GM12878 (cell line): Measurements from ENCODE around the gene SPAG7. TPM values are rescaled to one million over a fixed set of nuclear protein-coding genes. Genes with fewer than 3 reads are reported as not detected.

ENCODE experiments used
- CEBPZ ChIP-seq: fragments of 150-350 bp; IDR thresholded peaks from 2 replicates; pipeline ENCODE4 v1.6.1; 2016; ENCODE audit warnings: low read depth, low read length
- KAT2A ChIP-seq: conservative IDR thresholded peaks from 2 replicates; pipeline ENCODE4 v1.6.1; 2011; ENCODE audit warnings: low read depth, low read length; ENCODE audit not compliant: control insufficient read depth
- KLF5 ChIP-seq: fragments of 450-650 bp; IDR thresholded peaks from 2 replicates; pipeline ENCODE4 v1.6.1; 2014; ENCODE audit warnings: mild to moderate bottlenecking; ENCODE audit not compliant: partially characterized antibody
- NFYA ChIP-seq: IDR thresholded peaks from 2 replicates; pipeline ENCODE4 v1.6.1; 2011; ENCODE audit warnings: low read depth, mild to moderate bottlenecking, low read length, improper control_type of control experiment, borderline replicate concordance
- NR2C1 ChIP-seq: fragments of 450-650 bp; IDR thresholded peaks from 2 replicates; pipeline ENCODE4 v1.6.1; 2017; ENCODE audit warnings: antibody characterized with exemption, mild to moderate bottlenecking, moderate library complexity
- NR2F1 ChIP-seq: fragments of 450-650 bp; conservative IDR thresholded peaks from 2 replicates; pipeline ENCODE4 v1.6.1; 2017; ENCODE audit warnings: mild to moderate bottlenecking
- POU2F2 ChIP-seq: IDR thresholded peaks from 3 replicates; pipeline ENCODE4 v1.6.1; 2011; ENCODE audit warnings: low read depth, mild to moderate bottlenecking, low read length, borderline replicate concordance
- RAD21 ChIP-seq: IDR thresholded peaks from 2 replicates; pipeline ENCODE4 v1.6.1; 2011; ENCODE audit warnings: mild to moderate bottlenecking, low read depth, low read length, moderate library complexity; ENCODE audit not compliant: insufficient read depth
- RCOR1 ChIP-seq: conservative IDR thresholded peaks from 2 replicates; pipeline ENCODE4 v1.6.1; 2012; ENCODE audit warnings: low read depth, low read length, improper control_type of control experiment
- SUPT20H ChIP-seq: IDR thresholded peaks from 2 replicates; pipeline ENCODE4 v1.6.1; 2011; ENCODE audit warnings: low read depth, mild to moderate bottlenecking, low read length, moderate library complexity, borderline replicate concordance; ENCODE audit not compliant: control insufficient read depth
- TCF7 ChIP-seq: IDR thresholded peaks from 2 replicates; pipeline ENCODE4 v1.6.1; 2014; ENCODE audit warnings: antibody characterized with exemption, borderline replicate concordance
- ZBTB4 ChIP-seq: fragments of 450-650 bp; formaldehyde crosslinking; IDR thresholded peaks from 2 replicates; pipeline ENCODE4 v1.4.0; 2022; ENCODE audit warnings: mild to moderate bottlenecking, moderate library complexity
- ZSCAN29 ChIP-seq: fragments of 450-650 bp; IDR thresholded peaks from 2 replicates; pipeline ENCODE4 v1.6.1; 2017; ENCODE audit warnings: mild to moderate bottlenecking, moderate library complexity
- polyA plus RNA-seq, 11 experiments: library from polyadenylated mRNA; depleted of rRNA in 4 of 11; unstranded in 6 of 11; stranded (reverse) in 5 of 11; fragments of >200 nt; fragmentation: Nextera tagmentation in 4 of 11; fragmentation: Illumina TruSeq in 1 of 11; extraction: Ambion mirVana in 4 of 11; extraction: Trizol in 1 of 11; gene quantifications; 1 replicate in 1 of 11; 2 replicates in 10 of 11; pipeline versions ENCODE4 v1.2.1 to v1.2.3, GENCODE V29; 2011 to 2016; ENCODE audit warnings: inconsistent platforms in 2 of 11, missing spikeins in 2 of 11, low read depth in 1 of 11
- total RNA-seq, 4 experiments: library from RNA; depleted of rRNA in 3 of 4; stranded (reverse); fragments of >200 nt in 3 of 4; fragmentation: Illumina TruSeq in 1 of 4; extraction: Trizol in 1 of 4; gene quantifications; 2 replicates each; pipeline versions ENCODE4 v1.2.1 to v1.2.3, GENCODE V29; 2013 to 2021
- TF ChIP-seq, protein P1 (sequence below): IDR thresholded peaks from 2 replicates; pipeline ENCODE4 v1.6.1; 2011; ENCODE audit warnings: borderline replicate concordance, low read depth, mild to moderate bottlenecking, moderate library complexity, mixed read lengths, low read length; ENCODE audit not compliant: insufficient read depth; ENCODE audit errors: extremely low read length
- TF ChIP-seq, protein P2 (sequence below): fragments of 450-650 bp; IDR thresholded peaks from 2 replicates; pipeline ENCODE4 v1.6.1; 2017; ENCODE audit warnings: mild to moderate bottlenecking, low read depth, inconsistent platforms; ENCODE audit not compliant: poor library complexity, severe bottlenecking
- TF ChIP-seq, protein P3 (sequence below): fragments of 450-650 bp; conservative IDR thresholded peaks from 2 replicates; pipeline ENCODE4 v1.6.1; 2017; ENCODE audit warnings: mild to moderate bottlenecking, moderate library complexity

The SPAG7 gene
- total and polyA plus RNA-seq, 10 of the 15 experiments (the other 5 are each of a cell fraction or from before 2014, with no cell fraction given) = 7.9 to 146 (median 88.7) TPM

DNA sequence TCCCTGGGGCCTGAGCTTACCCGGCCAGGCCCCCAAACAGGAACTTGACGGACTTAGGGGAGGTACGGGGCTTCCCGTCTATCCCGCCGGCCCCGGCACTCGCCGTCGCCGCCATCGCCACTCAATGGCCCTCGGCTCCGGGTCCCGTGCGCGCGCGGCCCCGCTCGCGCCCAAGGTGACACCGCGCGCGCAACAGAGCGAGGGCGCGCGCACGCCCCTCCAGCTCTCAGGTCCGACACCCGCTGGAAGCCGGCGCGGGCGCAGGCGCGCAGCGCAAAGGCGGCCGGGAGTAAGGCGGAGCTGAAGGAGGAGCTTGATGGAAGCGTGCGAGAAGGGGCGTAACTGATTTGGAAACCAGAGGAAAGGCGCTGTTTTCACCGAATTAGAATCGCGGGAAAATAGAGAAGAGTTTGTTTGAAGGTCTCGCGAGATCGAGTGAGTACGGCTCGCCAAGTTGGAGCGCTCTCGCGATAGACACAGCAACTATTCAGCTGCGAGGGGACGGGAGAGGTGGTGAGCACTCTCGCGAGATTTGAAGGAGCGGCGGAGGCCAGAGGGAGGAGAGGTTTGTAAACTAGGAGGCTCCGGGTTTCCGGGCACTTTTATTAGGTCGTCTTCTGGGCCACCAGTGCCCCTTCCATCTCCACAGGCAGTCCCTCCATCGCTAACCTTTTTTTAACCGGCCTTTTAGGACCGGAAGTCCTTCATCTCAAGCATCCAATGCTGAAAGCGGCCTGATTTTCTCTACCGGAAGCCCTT, 27.6 kb downstream of the SPAG7 start, which contains the start of the genes RNF167 and SLC25A11 (continued):
- no peak for TF ChIP-seq CEBPZ
- peak; percentile 100 for TF ChIP-seq RCOR1
- TF ChIP-seq TCF7 = no peak
- TF ChIP-seq NR2C1 = 0 out of 2 replicates have a peak, but pooled peaks have one; percentile 27
- 0 out of 2 replicates have a peak, but pooled peaks have one; percentile 52 for TF ChIP-seq ZSCAN29
- TF ChIP-seq KLF5 = no peak
- no peak for TF ChIP-seq RAD21
- TF ChIP-seq NR2F1 = peak; percentile 75
- peak; percentile 62; the same call in 2 of the 3 replicates for TF ChIP-seq POU2F2
- no peak for TF ChIP-seq SUPT20H
- no peak for TF ChIP-seq KAT2A
- TF ChIP-seq, protein P1, sequence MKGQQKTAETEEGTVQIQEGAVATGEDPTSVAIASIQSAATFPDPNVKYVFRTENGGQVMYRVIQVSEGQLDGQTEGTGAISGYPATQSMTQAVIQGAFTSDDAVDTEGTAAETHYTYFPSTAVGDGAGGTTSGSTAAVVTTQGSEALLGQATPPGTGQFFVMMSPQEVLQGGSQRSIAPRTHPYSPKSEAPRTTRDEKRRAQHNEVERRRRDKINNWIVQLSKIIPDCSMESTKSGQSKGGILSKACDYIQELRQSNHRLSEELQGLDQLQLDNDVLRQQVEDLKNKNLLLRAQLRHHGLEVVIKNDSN = no peak
- TF ChIP-seq, protein P2, sequence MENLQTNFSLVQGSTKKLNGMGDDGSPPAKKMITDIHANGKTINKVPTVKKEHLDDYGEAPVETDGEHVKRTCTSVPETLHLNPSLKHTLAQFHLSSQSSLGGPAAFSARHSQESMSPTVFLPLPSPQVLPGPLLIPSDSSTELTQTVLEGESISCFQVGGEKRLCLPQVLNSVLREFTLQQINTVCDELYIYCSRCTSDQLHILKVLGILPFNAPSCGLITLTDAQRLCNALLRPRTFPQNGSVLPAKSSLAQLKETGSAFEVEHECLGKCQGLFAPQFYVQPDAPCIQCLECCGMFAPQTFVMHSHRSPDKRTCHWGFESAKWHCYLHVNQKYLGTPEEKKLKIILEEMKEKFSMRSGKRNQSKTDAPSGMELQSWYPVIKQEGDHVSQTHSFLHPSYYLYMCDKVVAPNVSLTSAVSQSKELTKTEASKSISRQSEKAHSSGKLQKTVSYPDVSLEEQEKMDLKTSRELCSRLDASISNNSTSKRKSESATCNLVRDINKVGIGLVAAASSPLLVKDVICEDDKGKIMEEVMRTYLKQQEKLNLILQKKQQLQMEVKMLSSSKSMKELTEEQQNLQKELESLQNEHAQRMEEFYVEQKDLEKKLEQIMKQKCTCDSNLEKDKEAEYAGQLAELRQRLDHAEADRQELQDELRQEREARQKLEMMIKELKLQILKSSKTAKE = peak; percentile 31
- TF ChIP-seq, protein P3, sequence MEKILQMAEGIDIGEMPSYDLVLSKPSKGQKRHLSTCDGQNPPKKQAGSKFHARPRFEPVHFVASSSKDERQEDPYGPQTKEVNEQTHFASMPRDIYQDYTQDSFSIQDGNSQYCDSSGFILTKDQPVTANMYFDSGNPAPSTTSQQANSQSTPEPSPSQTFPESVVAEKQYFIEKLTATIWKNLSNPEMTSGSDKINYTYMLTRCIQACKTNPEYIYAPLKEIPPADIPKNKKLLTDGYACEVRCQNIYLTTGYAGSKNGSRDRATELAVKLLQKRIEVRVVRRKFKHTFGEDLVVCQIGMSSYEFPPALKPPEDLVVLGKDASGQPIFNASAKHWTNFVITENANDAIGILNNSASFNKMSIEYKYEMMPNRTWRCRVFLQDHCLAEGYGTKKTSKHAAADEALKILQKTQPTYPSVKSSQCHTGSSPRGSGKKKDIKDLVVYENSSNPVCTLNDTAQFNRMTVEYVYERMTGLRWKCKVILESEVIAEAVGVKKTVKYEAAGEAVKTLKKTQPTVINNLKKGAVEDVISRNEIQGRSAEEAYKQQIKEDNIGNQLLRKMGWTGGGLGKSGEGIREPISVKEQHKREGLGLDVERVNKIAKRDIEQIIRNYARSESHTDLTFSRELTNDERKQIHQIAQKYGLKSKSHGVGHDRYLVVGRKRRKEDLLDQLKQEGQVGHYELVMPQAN = peak; percentile 78
- TF ChIP-seq ZBTB4 (CRISPR knock-in tag) = no peak
- TF ChIP-seq NFYA = no peak
